Astrocyte (in vitro differentiated cells and primary cell): ENCODE measurements around the gene MBD5. TPM values are rescaled to one million over a fixed set of nuclear protein-coding genes. Genes with fewer than 3 reads are reported as not detected.

Experiments
- DNase-seq: peaks from one replicate; pipeline ENCODE4 v3.0.0-alpha.2; 2010; ENCODE audit warnings: low read depth
- FAIRE-seq: peaks from 2 replicates; lab custom pipeline; 2011; peaks lifted over from hg19 to GRCh38; lab: Jason Lieb, UNC
- H2AFZ ChIP-seq: 2 replicates; pipeline ENCODE4 v1.6.0; 2012; ENCODE audit warnings: low read depth, low read length, inconsistent platforms
- H3K27ac ChIP-seq: 2 replicates; pipeline ENCODE4 v1.5.1; 2011; ENCODE audit warnings: low read depth, low read length, inconsistent platforms
- H3K27me3 ChIP-seq: 2 replicates; pipeline ENCODE4 v1.6.0; 2011; ENCODE audit warnings: low read length, inconsistent platforms; ENCODE audit not compliant: insufficient read depth
- H3K36me3 ChIP-seq: 2 replicates; pipeline ENCODE4 v1.5.1; 2011; ENCODE audit warnings: low read length, inconsistent platforms; ENCODE audit not compliant: insufficient read depth
- H3K4me1 ChIP-seq: 2 replicates; pipeline ENCODE4 v1.5.1; 2011; ENCODE audit warnings: low read length, inconsistent platforms; ENCODE audit not compliant: insufficient read depth
- H3K4me2 ChIP-seq: 2 replicates; pipeline ENCODE4 v1.6.0; 2012; ENCODE audit warnings: low read length, inconsistent platforms
- H3K4me3 ChIP-seq: 2 replicates; pipeline ENCODE4 v1.5.1; 2011; ENCODE audit warnings: low read depth, mild to moderate bottlenecking, low read length, inconsistent platforms; ENCODE audit not compliant: insufficient read depth
- H3K79me2 ChIP-seq: 2 replicates; pipeline ENCODE4 v1.6.0; 2012; ENCODE audit warnings: mild to moderate bottlenecking, low read length, inconsistent platforms; ENCODE audit not compliant: insufficient read depth
- H3K9ac ChIP-seq: 2 replicates; pipeline ENCODE4 v1.6.0; 2012; ENCODE audit warnings: mild to moderate bottlenecking, low read length, inconsistent platforms
- H3K9me3 ChIP-seq: 2 replicates; pipeline ENCODE4 v1.5.1; 2012; ENCODE audit warnings: low read depth, mild to moderate bottlenecking, low read length, inconsistent platforms; ENCODE audit not compliant: insufficient read depth
- H4K20me1 ChIP-seq: 2 replicates; pipeline ENCODE4 v1.6.0; 2012; ENCODE audit warnings: low read length, inconsistent platforms; ENCODE audit not compliant: insufficient read depth
- H3K27ac Mint-ChIP-seq: one replicate; pipeline ENCODE4 v1.8.0; 2021; ENCODE audit warnings: mild to moderate bottlenecking, mixed read lengths; ENCODE audit not compliant: unreplicated experiment
- H3K27me3 Mint-ChIP-seq: one replicate; pipeline ENCODE4 v1.8.0; 2021; ENCODE audit warnings: low read depth, mixed read lengths; ENCODE audit not compliant: unreplicated experiment
- H3K36me3 Mint-ChIP-seq: one replicate; pipeline ENCODE4 v1.8.0; 2021; ENCODE audit warnings: low read depth, mixed read lengths; ENCODE audit not compliant: unreplicated experiment
- H3K4me1 Mint-ChIP-seq: one replicate; pipeline ENCODE4 v1.8.0; 2021; ENCODE audit warnings: low read depth, mixed read lengths; ENCODE audit not compliant: unreplicated experiment
- H3K4me3 Mint-ChIP-seq: one replicate; pipeline ENCODE4 v1.8.0; 2021; ENCODE audit warnings: mild to moderate bottlenecking, moderate library complexity, mixed read lengths; ENCODE audit not compliant: unreplicated experiment
- H3K9me3 Mint-ChIP-seq: one replicate; pipeline ENCODE4 v1.8.0; 2021; ENCODE audit warnings: mild to moderate bottlenecking, mixed read lengths; ENCODE audit not compliant: unreplicated experiment
- EZH2 ChIP-seq: IDR thresholded peaks from 2 replicates; pipeline ENCODE4 v1.6.1; 2012; ENCODE audit warnings: mild to moderate bottlenecking, low read length, inconsistent platforms; ENCODE audit not compliant: insufficient read depth
- total RNA-seq: library from RNA; stranded (reverse); gene quantifications from 2 replicates; pipeline ENCODE4 v1.2.1, GENCODE V29; 2021
- TF ChIP-seq, protein P1 (sequence below): IDR thresholded peaks from 2 replicates; pipeline ENCODE4 v1.5.1; 2011; ENCODE audit warnings: low read depth, mild to moderate bottlenecking, inconsistent platforms, low read length, moderate library complexity; ENCODE audit not compliant: insufficient read depth

The MBD5 gene
- total RNA-seq, 1 donor from 2014 or later = 53.6 TPM

DNA sequence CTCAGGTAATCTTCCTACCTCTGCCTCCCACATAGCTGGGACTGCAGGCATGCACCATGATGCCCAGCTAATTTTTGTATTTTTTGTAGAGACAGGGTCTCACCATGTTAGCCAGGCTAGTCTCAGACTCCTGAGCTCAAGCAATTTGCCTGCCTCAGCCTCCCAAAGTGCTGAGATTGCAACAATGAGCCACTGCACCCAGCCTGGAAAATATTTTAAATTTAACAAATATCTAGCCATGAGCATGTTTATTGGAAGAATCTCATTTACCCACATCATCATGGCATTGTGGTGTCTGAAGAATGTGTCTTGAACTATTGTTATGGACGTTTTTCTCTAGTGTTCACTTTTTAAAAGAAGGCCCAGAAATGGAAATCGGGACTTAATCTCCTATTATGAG, 231.8 kb downstream of the MBD5 start:
- Mint-ChIP-seq H3K36me3 (peaks cover 34% of the 10 kb centered on the region), H3K4me1 (no peaks in the 10 kb centered on the region), H3K9me3 (peaks cover 13% of the 10 kb centered on the region), H3K27ac (no peak overlapping the region), H3K4me3 (no peak overlapping the region), H3K27me3 (no peaks in the 10 kb centered on the region)
- Histone ChIP-seq H4K20me1 (no peaks in the 10 kb centered on the region), H2AFZ (no peak overlapping the region), H3K4me3 (no peak overlapping the region), H3K9me3 (peaks cover 7% of the 10 kb centered on the region), H3K27ac (no peak overlapping the region), H3K27me3 (no peaks in the 10 kb centered on the region), H3K4me2 (no peak overlapping the region), H3K79me2 (no peaks in the 10 kb centered on the region), H3K4me1 (no peaks in the 10 kb centered on the region), H3K36me3 (no peaks in the 10 kb centered on the region), H3K9ac (no peak overlapping the region)
- no peak for FAIRE-seq
- TF ChIP-seq, protein P1, sequence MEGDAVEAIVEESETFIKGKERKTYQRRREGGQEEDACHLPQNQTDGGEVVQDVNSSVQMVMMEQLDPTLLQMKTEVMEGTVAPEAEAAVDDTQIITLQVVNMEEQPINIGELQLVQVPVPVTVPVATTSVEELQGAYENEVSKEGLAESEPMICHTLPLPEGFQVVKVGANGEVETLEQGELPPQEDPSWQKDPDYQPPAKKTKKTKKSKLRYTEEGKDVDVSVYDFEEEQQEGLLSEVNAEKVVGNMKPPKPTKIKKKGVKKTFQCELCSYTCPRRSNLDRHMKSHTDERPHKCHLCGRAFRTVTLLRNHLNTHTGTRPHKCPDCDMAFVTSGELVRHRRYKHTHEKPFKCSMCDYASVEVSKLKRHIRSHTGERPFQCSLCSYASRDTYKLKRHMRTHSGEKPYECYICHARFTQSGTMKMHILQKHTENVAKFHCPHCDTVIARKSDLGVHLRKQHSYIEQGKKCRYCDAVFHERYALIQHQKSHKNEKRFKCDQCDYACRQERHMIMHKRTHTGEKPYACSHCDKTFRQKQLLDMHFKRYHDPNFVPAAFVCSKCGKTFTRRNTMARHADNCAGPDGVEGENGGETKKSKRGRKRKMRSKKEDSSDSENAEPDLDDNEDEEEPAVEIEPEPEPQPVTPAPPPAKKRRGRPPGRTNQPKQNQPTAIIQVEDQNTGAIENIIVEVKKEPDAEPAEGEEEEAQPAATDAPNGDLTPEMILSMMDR = no peak
- TF ChIP-seq EZH2 = no peak
- no peak for DNase-seq

DNA sequence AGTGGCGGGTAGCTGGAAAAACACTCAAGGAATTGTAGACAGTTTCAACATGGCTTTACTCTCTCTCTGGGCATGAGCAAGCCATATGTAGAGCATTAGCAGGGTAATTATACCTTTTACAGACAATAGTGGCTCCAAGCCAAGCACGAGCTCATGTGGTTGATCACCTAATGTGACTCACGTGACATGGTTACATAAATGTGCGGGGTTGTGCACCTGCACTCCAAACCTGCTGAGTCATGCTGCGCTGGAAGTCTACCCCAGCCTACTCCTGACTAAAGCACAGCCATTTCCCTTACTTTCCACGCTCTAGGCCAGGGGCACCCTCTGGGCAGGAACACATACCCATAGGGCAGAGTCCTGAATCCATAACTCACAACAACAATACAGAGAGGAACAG, 232.8 kb downstream of the MBD5 start:
- Mint-ChIP-seq H3K36me3 (peaks cover 41% of the 10 kb centered on the region), H3K27ac (no peak overlapping the region), H3K9me3 (peaks cover 15% of the 10 kb centered on the region), H3K27me3 (no peaks in the 10 kb centered on the region), H3K4me3 (no peak overlapping the region), H3K4me1 (no peaks in the 10 kb centered on the region)
- H3K4me1 ChIP-seq = no peaks in the 10 kb centered on the region
- DNase-seq (peak; percentile 55), FAIRE-seq (no peak)
- no peaks in the 10 kb centered on the region for H4K20me1 ChIP-seq
- H3K36me3 ChIP-seq = no peaks in the 10 kb centered on the region
- TF ChIP-seq, protein P1 = no peak
- TF ChIP-seq EZH2 = no peak
- no peak overlapping the region for H3K4me2 ChIP-seq
- peaks cover 7% of the 10 kb centered on the region for H3K9me3 ChIP-seq
- H3K27me3 ChIP-seq = no peaks in the 10 kb centered on the region
- H3K4me3 ChIP-seq = no peak overlapping the region
- no peak overlapping the region for H2AFZ ChIP-seq
- no peak overlapping the region for H3K9ac ChIP-seq
- H3K79me2 ChIP-seq = no peaks in the 10 kb centered on the region
- H3K27ac ChIP-seq = peak overlapping the region; percentile 24

DNA sequence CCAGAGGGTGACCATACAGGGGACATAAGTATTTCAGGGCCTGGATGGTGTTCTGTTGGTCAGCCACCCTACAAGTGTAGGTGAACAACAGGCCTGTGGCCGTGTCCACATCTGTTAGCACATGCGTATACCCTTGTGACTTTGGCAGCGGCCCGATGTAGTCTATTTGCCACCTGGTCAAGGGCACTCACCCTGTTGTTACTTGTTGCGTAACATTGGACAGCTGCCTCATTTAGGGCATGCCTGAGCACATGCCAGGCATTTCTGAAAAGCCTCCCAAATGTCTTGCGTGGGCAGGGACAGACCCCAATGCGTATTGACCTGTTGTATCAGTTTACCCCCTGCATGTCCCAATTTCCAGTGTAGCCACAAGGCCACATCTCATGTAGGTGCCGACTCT, 235.0 kb downstream of the MBD5 start:
- DNase-seq (no peak), FAIRE-seq (no peak)
- H3K79me2 ChIP-seq = no peaks in the 10 kb centered on the region
- H3K27ac ChIP-seq = no peak overlapping the region
- H3K4me3 ChIP-seq = no peak overlapping the region
- H3K9ac ChIP-seq = no peak overlapping the region
- H3K36me3 Mint-ChIP-seq = peaks cover 56% of the 10 kb centered on the region
- H4K20me1 ChIP-seq = no peaks in the 10 kb centered on the region
- H3K27me3 ChIP-seq = no peaks in the 10 kb centered on the region
- no peaks in the 10 kb centered on the region for H3K36me3 ChIP-seq
- H2AFZ ChIP-seq = no peak overlapping the region
- peaks cover 18% of the 10 kb centered on the region for H3K9me3 Mint-ChIP-seq
- no peaks in the 10 kb centered on the region for H3K27me3 Mint-ChIP-seq
- H3K4me1 Mint-ChIP-seq = no peaks in the 10 kb centered on the region
- no peak overlapping the region for H3K4me2 ChIP-seq
- no peak overlapping the region for H3K27ac Mint-ChIP-seq
- H3K9me3 ChIP-seq = peaks cover 7% of the 10 kb centered on the region
- no peak overlapping the region for H3K4me3 Mint-ChIP-seq
- no peak for TF ChIP-seq EZH2
- TF ChIP-seq, protein P1 = no peak
- no peaks in the 10 kb centered on the region for H3K4me1 ChIP-seq
